Measurements from ENCODE around the gene BCAS1.

GRCh38 chr20:53971096-53971683 is 99.2 kb downstream of the BCAS1 start:
- TF ChIP-seq GATA3 (IDR thresholded peaks at IDR 0.05; ENCODE audit: low read depth, low read length) (no peak), GATA2 (IDR thresholded peaks at IDR 0.05; ENCODE audit: low read depth, low read length) (no peak)

Measured in SH-SY5Y (cell line).